NCI-H226 (cell line): ENCODE data around the gene HMGCR.
"Not testable (repeated sequence)": the region's sequence is repeated elsewhere in the genome, so short reads cannot be mapped to it uniquely, and the experiment has no call there.

Experiments
- DNase-seq: peaks from one replicate; pipeline ENCODE4 v3.0.0-alpha.2; 2015

Gene HMGCR

DNA sequence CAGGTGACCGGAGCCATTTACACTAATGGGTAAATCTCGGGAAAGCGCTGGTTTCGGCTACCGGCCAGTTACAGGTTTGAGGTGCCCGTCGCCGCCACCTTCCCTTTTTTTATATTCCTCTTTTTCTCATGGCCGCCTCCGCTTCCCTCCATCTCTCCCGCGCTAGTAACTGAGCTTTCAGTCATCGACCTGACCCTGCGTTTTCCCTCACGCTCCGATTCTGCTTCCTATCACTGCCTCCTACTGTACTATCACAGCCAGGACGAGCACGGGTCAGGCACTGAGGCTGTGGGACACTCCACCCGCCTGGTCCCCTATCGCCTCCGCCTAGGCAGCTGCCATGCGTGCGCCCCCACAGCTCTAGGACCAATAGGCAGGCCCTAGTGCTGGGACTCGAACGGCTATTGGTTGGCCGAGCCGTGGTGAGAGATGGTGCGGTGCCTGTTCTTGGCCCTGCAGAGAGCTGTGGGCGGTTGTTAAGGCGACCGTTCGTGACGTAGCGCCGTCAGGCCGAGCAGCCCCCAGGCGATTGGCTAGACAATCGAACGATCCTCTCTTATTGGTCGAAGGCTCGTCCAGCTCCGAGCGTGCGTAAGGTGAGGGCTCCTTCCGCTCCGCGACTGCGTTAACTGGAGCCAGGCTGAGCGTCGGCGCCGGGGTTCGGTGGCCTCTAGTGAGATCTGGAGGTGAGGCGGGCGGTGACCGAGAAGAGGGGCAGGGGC lies at the start of gene HMGCR:
TSS of gene HMGCR (plus strand) at position 606 of the 722 bp plus-strand sequence. CDS start 5,386 bp downstream, outside the sequence.
- peak; percentile 100 for DNase-seq

GRCh38 chr5:75291844-75292243 lies 45.2 kb upstream of the HMGCR start:
- DNase-seq: not testable (repeated sequence)

GRCh38 chr5:75300084-75300483 lies 36.9 kb upstream of the HMGCR start:
- DNase-seq: no peak

DNA sequence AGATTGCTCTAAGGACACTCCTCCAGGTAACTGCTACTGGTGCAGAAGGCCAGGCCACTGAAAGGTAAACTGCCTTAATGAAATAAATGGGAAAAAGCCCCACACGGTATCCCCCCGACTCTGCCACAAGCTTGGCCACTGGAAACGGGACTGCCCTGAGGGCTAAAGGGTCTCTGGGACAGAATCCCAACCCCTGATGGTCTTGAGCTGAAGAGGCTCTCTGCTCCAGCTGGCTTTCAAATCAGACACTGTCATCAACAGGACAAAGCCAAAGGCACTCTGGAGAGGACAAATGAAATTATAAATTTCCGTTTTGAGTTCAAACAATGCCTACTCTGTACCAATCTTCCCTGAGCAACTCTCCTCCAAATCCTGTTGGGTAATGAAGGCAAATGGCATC lies 33.6 kb upstream of the HMGCR start:
- DNase-seq: no peak

GRCh38 chr5:75304486-75304885 lies 32.5 kb upstream of the HMGCR start:
- DNase-seq: not testable (repeated sequence)

DNA sequence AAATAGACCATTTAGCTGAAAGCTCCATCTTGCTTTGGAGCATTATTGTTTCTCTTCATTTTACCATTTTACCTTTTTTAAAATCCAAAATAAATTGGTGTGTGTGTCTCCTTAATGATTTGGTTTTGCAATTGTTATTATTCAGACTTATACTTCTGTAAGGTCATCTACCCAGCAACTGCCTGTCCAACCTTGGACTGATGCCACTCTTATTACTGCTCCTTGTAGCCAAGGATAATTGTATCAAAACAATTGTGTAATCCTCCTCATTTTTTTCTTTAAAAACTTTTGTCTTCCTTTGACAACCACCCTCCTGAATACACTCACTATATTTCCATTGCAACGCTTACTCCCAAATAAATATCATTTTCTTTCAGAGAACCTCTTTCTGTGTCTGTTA lies 30.3 kb upstream of the HMGCR start:
- DNase-seq: no peak

- DNase-seq: no peak
These were observed 26.8 kb upstream of the HMGCR start for GRCh38 chr5:75310212-75310611.

DNA sequence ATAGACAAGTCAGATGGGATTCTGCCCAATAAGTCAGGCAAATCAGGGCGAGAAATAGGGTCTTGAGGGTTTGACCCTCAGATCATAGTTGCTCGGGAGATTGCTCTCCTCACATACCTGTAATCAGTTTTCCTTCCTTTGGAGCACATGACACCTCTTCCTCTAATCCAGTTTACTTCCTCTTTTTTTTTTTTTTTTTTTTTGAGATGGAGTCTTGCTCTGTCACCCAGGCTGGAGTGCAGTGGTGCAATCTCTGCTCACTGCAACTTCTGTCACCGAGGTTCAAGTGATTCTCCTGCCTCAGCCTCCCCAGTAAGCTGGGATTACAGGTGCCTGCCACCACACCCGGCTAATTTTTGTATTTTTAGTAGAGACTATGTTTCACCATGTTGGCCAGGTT lies 17.9 kb upstream of the HMGCR start:
- DNase-seq: not testable (repeated sequence)

GRCh38 chr5:75319638-75320037 lies 17.4 kb upstream of the HMGCR start:
- DNase-seq: no peak

DNA sequence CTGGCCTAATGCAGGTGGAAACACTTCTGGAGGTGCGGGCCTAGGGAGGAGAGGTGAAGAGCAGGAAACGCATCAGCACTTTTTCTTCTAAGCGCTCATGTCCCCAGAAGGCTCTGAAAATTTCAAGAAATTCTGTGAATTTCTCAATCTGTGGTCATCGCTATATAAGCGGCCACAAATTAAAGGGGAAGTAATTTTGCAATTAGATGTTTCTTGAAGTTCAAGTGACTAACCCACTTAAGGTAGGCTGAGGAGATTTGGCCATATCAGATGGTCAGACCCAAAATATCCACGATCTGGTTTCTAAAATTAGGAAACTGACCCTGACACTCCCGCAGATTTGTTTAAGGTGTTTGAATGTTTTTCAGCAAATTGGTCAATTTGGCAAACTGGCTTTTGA lies 16.6 kb upstream of the HMGCR start:
- no peak for DNase-seq

GRCh38 chr5:75322066-75322465 lies 15.0 kb upstream of the HMGCR start:
- no peak for DNase-seq

DNA sequence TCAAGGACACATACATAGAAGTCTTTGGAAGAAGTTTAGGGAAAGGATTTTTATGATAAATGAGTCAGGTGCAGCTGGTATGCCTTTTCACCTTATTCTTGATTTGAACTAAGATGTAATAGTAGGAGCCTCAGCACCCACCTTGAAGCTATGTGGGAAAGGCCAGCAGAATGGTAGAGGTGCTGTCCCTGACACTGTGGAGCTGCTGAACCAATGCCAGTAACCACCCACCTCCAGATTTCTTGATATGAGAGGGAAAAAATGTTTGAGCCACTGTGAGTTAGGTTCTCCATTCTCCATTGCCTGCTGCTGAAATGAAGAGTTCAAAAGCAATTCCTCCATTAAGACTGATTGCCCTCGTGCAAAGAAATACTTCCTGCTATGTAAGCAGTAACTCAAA lies 12.2 kb upstream of the HMGCR start:
- DNase-seq: no peak

GRCh38 chr5:75325242-75325641 lies 11.8 kb upstream of the HMGCR start:
- no peak for DNase-seq

DNA sequence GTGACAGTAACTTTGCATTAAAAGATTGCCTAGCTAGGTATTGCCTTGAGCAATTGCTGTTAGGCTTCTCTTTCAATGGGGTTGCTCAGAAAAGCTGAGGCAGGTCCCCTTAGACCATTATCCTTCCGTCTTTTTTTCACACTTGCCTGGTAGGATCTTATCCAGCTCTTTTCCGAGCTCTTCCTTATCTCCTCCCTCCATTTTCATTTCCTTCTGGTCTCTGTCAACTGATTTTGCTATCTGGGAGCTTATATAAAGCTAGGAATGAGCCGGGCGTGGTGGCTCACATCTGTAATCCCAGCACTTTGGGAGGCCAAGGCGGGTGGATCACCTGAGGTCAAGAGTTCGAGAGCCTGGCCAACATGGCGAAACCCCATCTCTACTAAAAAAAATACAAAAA lies 6.6 kb upstream of the HMGCR start:
- DNase-seq: no peak

GRCh38 chr5:75331095-75332090 lies 5.6 kb upstream of the HMGCR start:
- no peak for DNase-seq

DNA sequence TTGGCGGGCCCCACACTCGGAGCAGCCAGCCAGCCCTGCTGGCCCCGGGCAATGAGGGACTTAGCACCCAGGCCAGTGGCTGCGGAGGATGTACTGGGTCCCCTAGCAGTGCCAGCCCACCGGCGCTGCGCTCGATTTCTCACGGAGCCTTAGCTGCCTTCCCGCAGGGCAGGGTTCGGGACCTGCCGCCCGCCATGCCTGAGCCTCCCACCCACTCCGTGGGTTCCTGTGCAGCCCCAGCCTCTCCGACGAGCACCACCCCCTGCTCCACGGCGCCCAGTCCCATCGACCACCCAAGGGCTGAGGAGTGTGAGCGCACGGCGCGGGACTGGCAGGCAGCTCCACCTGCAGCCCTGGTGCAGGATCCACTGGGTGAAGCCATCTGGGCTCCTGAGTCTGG lies 3.3 kb upstream of the HMGCR start:
- DNase-seq: not testable (repeated sequence)

- DNase-seq: not testable (repeated sequence)
These were observed 2.6 kb upstream of the HMGCR start for GRCh38 chr5:75334413-75334812.

DNA sequence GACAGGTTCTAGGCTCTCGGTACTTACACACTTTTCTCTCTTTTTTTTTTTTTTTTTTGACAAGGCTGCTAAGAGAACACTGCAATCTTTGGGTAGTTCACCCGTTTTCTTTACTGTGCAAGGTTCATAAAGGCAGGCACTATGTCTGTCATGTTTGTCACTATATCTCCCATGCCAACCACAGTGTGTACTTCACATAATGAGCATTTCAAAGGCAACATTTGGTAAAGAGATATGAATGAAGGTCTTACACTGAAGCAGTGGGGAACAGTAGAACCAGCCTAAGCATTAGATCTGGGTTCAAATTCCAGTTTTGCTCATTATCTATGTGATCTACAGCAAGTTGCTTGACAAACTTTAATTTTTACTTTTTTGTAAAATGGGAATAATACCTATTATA lies 1.5 kb upstream of the HMGCR start:
- DNase-seq: no peak

DNA sequence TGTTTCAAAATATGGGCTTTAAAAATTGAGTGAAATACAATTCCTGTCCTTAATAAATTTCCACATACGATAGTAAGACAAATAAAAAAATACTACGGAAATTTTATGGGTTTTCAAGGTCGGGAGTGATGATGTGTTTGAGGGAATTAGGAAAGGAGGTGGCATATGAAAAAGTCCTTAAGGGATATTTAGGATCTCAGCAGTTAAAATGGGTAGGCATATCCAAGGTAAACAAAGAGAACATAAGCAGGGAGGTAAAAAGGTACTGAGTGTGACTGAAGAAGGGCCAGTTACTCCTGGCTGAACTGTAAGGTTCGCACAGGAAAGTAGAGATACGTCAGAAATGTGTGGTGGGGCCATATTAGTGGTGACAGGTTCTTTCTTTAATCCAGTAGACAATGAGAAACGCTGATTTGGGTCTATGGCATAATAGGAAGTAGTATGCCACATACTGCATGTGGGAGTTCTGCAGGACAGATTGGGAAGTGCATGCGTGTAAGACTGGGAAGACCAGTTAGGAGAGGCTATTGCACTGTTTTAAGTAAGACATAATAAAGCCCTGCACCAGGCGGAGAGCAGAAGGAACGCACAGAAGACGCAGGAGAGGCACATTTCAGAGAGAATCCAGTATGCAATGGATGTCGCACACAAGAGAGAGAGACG lies 937 bp upstream of the HMGCR start:
- peak; percentile 66 for DNase-seq

- DNase-seq: no peak
These were observed 474 bp downstream of the HMGCR start for GRCh38 chr5:75337366-75338021.

DNA sequence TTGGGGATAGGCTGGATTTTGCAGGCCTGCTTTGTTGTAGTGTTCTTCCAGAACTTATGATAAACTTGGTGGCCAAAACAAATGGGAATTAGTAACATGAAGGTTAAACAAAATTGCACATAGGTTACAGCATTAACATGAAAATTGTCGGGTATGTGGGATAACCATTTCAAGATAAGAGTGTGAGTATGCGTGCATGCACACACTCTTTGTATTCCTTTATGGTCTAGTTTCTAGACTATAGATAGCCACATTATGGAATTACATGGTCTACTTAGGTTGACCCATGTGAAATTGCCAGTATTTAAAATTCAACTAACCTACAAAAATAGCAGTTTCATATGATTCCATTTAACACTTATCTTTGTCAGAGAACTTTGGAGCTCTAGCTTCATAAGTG lies 1.4 kb downstream of the HMGCR start:
- no peak for DNase-seq

DNA sequence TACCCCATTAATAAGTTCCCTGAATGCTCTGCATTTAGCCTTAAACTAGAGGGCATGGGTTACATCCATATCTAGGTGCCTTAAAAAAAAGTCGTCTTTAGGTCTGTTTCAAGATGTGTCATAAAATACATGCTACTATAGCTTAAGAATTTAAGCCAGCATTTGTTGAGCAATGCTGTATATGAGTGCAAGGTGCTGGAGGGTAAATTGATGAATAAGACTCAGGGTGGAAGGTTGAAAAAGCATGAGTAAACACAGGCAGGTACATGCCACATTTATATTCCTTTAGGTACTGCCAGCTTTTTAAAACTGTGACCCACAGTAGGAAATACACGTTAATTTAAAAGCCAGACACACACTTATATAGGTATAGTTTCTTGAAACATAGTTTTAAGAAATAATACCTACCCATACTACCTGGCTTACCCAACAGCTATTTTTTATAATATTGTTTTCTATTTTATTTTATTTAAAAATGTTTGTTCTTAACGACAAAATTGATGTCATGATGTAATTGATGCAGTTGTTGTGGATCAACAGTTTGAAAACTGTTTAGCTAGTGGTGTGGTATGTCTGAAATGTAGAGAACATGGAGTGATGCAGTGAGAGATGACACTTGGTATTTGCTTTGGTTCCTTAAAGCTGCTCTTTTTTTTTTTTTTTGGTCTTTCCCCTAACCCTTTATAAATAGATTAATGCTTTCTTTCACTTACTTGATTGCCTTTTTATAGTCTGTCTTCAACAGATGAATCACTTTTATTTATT lies 3.9 kb downstream of the HMGCR start:
- DNase-seq: peak; percentile 37
